Activated T-helper 1 cell treated with Interleukin-2 at 50 U/mL for 16 hours (primary cell): ENCODE results near the gene TMEM132C.
"Not testable (repeated sequence)": the region's sequence is repeated elsewhere in the genome, so short reads cannot be mapped to it uniquely, and the experiment has no call there.

Source experiments
- DNase-seq: peaks from one replicate; pipeline ENCODE4 v3.0.0-alpha.2; 2020; ENCODE audit warnings: low read depth

Gene TMEM132C

GRCh38 chr12:128564956-128565355, 298.0 kb downstream of the TMEM132C start:
- DNase-seq = no peak

- DNase-seq = no peak
These were observed 300.8 kb downstream of the TMEM132C start for GRCh38 chr12:128567730-128568129.

- no peak for DNase-seq
These were observed 303.5 kb downstream of the TMEM132C start for GRCh38 chr12:128570191-128571065.

GRCh38 chr12:128571906-128572810, 305.2 kb downstream of the TMEM132C start:
- no peak for DNase-seq

GRCh38 chr12:128573907-128574306, 306.9 kb downstream of the TMEM132C start:
- DNase-seq = no peak

- DNase-seq = no peak
These were observed 311.1 kb downstream of the TMEM132C start for GRCh38 chr12:128578045-128578444.

- DNase-seq = no peak
These were observed 314.4 kb downstream of the TMEM132C start for GRCh38 chr12:128581321-128581761.

- no peak for DNase-seq
These were observed 316.5 kb downstream of the TMEM132C start for GRCh38 chr12:128583453-128583852.

GRCh38 chr12:128586451-128587029, 319.6 kb downstream of the TMEM132C start:
- DNase-seq = no peak

GRCh38 chr12:128587918-128588317, 320.9 kb downstream of the TMEM132C start:
- no peak for DNase-seq

GRCh38 chr12:128592220-128592744, 325.3 kb downstream of the TMEM132C start:
- DNase-seq = no peak

- no peak for DNase-seq
These were observed 327.6 kb downstream of the TMEM132C start for GRCh38 chr12:128594521-128594920.

- DNase-seq = no peak
These were observed 328.6 kb downstream of the TMEM132C start for GRCh38 chr12:128595609-128596008.

- DNase-seq = no peak
These were observed 333.9 kb downstream of the TMEM132C start for GRCh38 chr12:128600886-128601285.

- no peak for DNase-seq
These were observed 336.7 kb downstream of the TMEM132C start for GRCh38 chr12:128603573-128604115.

GRCh38 chr12:128604219-128604618, 337.2 kb downstream of the TMEM132C start:
- DNase-seq = not testable (repeated sequence)

GRCh38 chr12:128606051-128606450, 339.1 kb downstream of the TMEM132C start:
- no peak for DNase-seq

- no peak for DNase-seq
These were observed 339.6 kb downstream of the TMEM132C start for GRCh38 chr12:128606538-128606937.

- DNase-seq = no peak
These were observed 340.0 kb downstream of the TMEM132C start for GRCh38 chr12:128606970-128607369.

GRCh38 chr12:128607641-128608040, 340.7 kb downstream of the TMEM132C start:
- DNase-seq = no peak

GRCh38 chr12:128609861-128610260, 342.9 kb downstream of the TMEM132C start:
- no peak for DNase-seq

- DNase-seq = no peak
These were observed 344.8 kb downstream of the TMEM132C start for GRCh38 chr12:128611736-128612135.
